Right lobe of liver (tissue), 6 donors: ENCODE data around the gene TGFBR3L. TPM values are rescaled to one million over a fixed set of nuclear protein-coding genes. Genes with fewer than 3 reads are reported as not detected.

Source experiments
- ATAC-seq, 4 donors: fragments of 200-7000 bp; cut with Tn5 transposase; one replicate each; pipeline ENCODE4 v1.9.1; 2020; ENCODE audit warnings: mild to moderate bottlenecking in 4 of 4, moderate library complexity in 4 of 4
- DNase-seq, 3 donors: peaks; one replicate each; pipeline ENCODE4 v3.0.0-alpha.2; 2020
- H3K27ac ChIP-seq, 3 donors: fragments of 200-600 bp; one replicate each; pipeline ENCODE4 v1.8.0; 2022
- H3K27me3 ChIP-seq, 2 donors: fragments of 200-600 bp; one replicate each; pipeline ENCODE4 v1.8.0; 2022
- H3K36me3 ChIP-seq, 4 donors: fragments of 200-600 bp; sonication (generic) in 1 of 4; one replicate each; pipeline versions ENCODE4 v1.5.1 to v1.8.0; 2017 to 2022; ENCODE audit warnings: control low read depth in 1 of 4
- H3K4me1 ChIP-seq, 4 donors: fragments of 200-600 bp; sonication (generic) in 1 of 4; one replicate each; pipeline versions ENCODE4 v1.5.1 to v1.8.0; 2017 to 2022; ENCODE audit warnings: control low read depth in 1 of 4
- H3K4me3 ChIP-seq, 3 donors: fragments of 200-600 bp; one replicate each; pipeline ENCODE4 v1.8.0; 2022
- H3K9me3 ChIP-seq, 4 donors: fragments of 200-600 bp; sonication (generic) in 1 of 4; one replicate each; pipeline versions ENCODE4 v1.5.1 to v1.8.0; 2017 to 2022; ENCODE audit warnings: control low read depth in 1 of 4
- CTCF ChIP-seq, 4 donors: fragments of 200-600 bp in 3 of 4; fragments of 450-650 bp in 1 of 4; IDR thresholded peaks; one replicate each; pipeline versions ENCODE4 v1.5.1 to v1.8.0; 2016 to 2022; ENCODE audit warnings: antibody characterized with exemption in 4 of 4, mild to moderate bottlenecking in 2 of 4
- POLR2A ChIP-seq: fragments of 450-650 bp; IDR thresholded peaks from one replicate; pipeline ENCODE4 v1.6.1; 2017; ENCODE audit warnings: antibody characterized with exemption, mild to moderate bottlenecking
- WGBS: methylation state at CpG from one replicate; pipeline ENCODE4 v1.1.6; 2018; ENCODE audit warnings: low coverage, low lambda C conversion rate; ENCODE audit not compliant: insufficient coverage; ENCODE audit errors: missing lambda C conversion rate; 5-methylcytosine and 5-hydroxymethylcytosine counted together
- intact Hi-C, 2 donors: fragments of 100-400 bp; cut with DNase I; formaldehyde crosslinking; loops; one replicate each; pipeline versions ENCODE4 v1.11.2 to v1.14.1; 2022
- total RNA-seq, 6 experiments: library from RNA; depleted of rRNA in 2 of 6; stranded (reverse); fragments of >200 nt in 2 of 6; fragmentation: NEBNext Ultra II Directional in 3 of 6; extraction: Animal tissue kit (Norgen Biotek cat#: 25700) in 3 of 6; gene quantifications; one replicate each; pipeline versions ENCODE4 v1.1.0 to v1.2.4, GENCODE V29; 2016 to 2023
- donor health status: DM: no; HTN: yes; CAD: no.
- donor health status: DM: no; HTN: no; CAD: no.
- donor health status: DM: no; HTN: no; CAD: no.
- donor health status: DM: no; HTN: yes; CAD: no.
- donor health status: DM: no; HTN: yes; CAD: no.

TGFBR3L gene
- total RNA-seq, 6 experiments from 2014 or later = 0.42 to 2.9 (median 1.3) TPM

- TF ChIP-seq CTCF (IDR thresholded peaks at IDR 0.05) (no peak), POLR2A (no peak)
- Histone ChIP-seq H3K36me3 (peaks cover 0 to 24% (median 8%) of the 10 kb centered on the region in 4 donors), H3K4me3 (no peak overlapping the region), H3K4me1 (peaks cover 0 to 9% (median 0%) of the 10 kb centered on the region in 4 donors), H3K27me3 (no peaks in the 10 kb centered on the region), H3K27ac (no peak overlapping the region), H3K9me3 (no peaks in the 10 kb centered on the region)
- intact Hi-C loops = no loop called here
- peak in 2 of 3 donors; percentile 46 to 56 for DNase-seq
- 80% methylated on average over 2 of the region's 18 CpGs for WGBS
- ATAC-seq = no peak
Observed at GRCh38 chr19:7911508-7912143, 3.0 kb upstream of the TGFBR3L start.

GRCh38 chr19:7912144-7912696 is 2.4 kb upstream of the TGFBR3L start:
- Histone ChIP-seq H3K27me3 (no peaks in the 10 kb centered on the region), H3K27ac (no peak overlapping the region), H3K9me3 (no peaks in the 10 kb centered on the region), H3K4me3 (no peak overlapping the region), H3K4me1 (peaks cover 0 to 15% (median under 1%) of the 10 kb centered on the region in 4 donors), H3K36me3 (peaks cover 0 to 24% (median 8%) of the 10 kb centered on the region in 4 donors)
- DNase-seq = peak in 2 of 3 donors; percentile 51 to 52
- TF ChIP-seq POLR2A = no peak
- TF ChIP-seq CTCF (IDR thresholded peaks at IDR 0.05) = no peak
- 100% methylated on average over 2 of the region's 31 CpGs for WGBS
- ATAC-seq = no peak
- intact Hi-C loops = no loop called here

GRCh38 chr19:7912697-7913564 is 1.7 kb upstream of the TGFBR3L start:
- Histone ChIP-seq H3K36me3 (peaks cover 0 to 24% (median 8%) of the 10 kb centered on the region in 4 donors), H3K9me3 (no peaks in the 10 kb centered on the region), H3K27me3 (no peaks in the 10 kb centered on the region), H3K27ac (no peak overlapping the region), H3K4me1 (peaks cover 0 to 22% (median 4%) of the 10 kb centered on the region in 4 donors), H3K4me3 (no peak overlapping the region)
- DNase-seq (peak in 2 of 3 donors; percentile 52 to 54), ATAC-seq (peak in 1 of 4 donors; percentile 0)
- intact Hi-C loops = no loop called here
- WGBS = 77% methylated on average over 25 of the region's 39 CpGs
- TF ChIP-seq CTCF (IDR thresholded peaks at IDR 0.05) (no peak), POLR2A (no peak)

GRCh38 chr19:7913652-7914051 is 978 bp upstream of the TGFBR3L start:
- intact Hi-C loops = no loop called here
- Histone ChIP-seq H3K9me3 (no peaks in the 10 kb centered on the region), H3K27me3 (no peaks in the 10 kb centered on the region), H3K36me3 (peaks cover 0 to 24% (median 8%) of the 10 kb centered on the region in 4 donors), H3K4me1 (peaks cover 0 to 29% (median 7%) of the 10 kb centered on the region in 4 donors), H3K27ac (no peak overlapping the region), H3K4me3 (no peak overlapping the region)
- no peak for ATAC-seq
- TF ChIP-seq POLR2A = no peak
- no peak for TF ChIP-seq CTCF (IDR thresholded peaks at IDR 0.05)
- WGBS = 63% methylated on average over 8 of the region's 10 CpGs
- DNase-seq = no peak
